Measurements from ENCODE around the gene CHRM2. TPM values are rescaled to one million over a fixed set of nuclear protein-coding genes. Genes with fewer than 3 reads are reported as not detected.

CHRM2 gene
- total and polyA plus RNA-seq, 2 of the 8 experiments (the other 6 are each of a cell fraction or from before 2014, with no cell fraction given): 0.17 to 0.32 TPM

DNA sequence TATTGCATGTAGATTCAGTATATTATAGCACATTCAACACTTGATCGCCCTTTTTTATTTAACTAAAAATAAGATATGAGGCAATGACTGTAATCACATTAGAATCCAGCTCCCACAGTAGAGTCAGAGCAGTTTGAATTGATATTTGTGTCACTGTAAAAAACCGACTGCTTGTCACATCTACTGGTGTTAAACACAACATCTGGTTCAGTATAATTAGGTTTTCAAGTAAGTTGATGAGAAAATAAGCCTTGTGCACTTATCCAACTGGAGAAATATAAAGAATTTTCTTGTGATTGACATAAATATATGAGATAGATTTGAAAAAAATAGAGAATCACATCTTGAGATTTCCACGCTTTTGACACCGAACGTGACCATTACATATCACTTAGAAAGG lies 69.0 kb downstream of the CHRM2 start:
- Histone ChIP-seq H4K91ac (replicated peaks; ENCODE audit: insufficient read length, low read length) (no peak overlapping the region), H3K27me3 (replicated peaks in 1 of 4; ENCODE audit: control insufficient read depth in 3 of 4, extremely low read depth in 1 of 4, insufficient read depth in 3 of 4, low read length in 3 of 4) (no peaks in the 10 kb centered on the region), H3K4me2 (ENCODE audit: insufficient read depth in 1 of 2, low read depth in 2 of 2, low read length in 2 of 2) (no peak overlapping the region), H3K4me3 (ENCODE audit: extremely low read depth in 1 of 4, insufficient read depth in 2 of 4, low read depth in 3 of 4, low read length in 4 of 4) (no peak overlapping the region), H3K79me1 (ENCODE audit: low read depth, low read length) (no peaks in the 10 kb centered on the region), H3K4ac (replicated peaks; ENCODE audit: insufficient read length, low read depth, low read length) (no peak overlapping the region), H4K5ac (ENCODE audit: insufficient read length, low read depth, low read length) (no peak overlapping the region), H2BK5ac (ENCODE audit: low read depth, low read length) (no peak overlapping the region), H3K23ac (ENCODE audit: insufficient read length) (no peak overlapping the region), H3K56ac (replicated peaks; ENCODE audit: insufficient read length, low read depth, low read length) (no peak overlapping the region), H3K23me2 (ENCODE audit: low read depth, low read length) (no peaks in the 10 kb centered on the region), H3K9ac (replicated peaks in 1 of 4; ENCODE audit: extremely low read depth in 1 of 4, low read depth in 3 of 4, low read length in 3 of 4) (no peak overlapping the region), H3K4me1 (replicated peaks in 1 of 4; ENCODE audit: control insufficient read depth in 3 of 4, insufficient read depth in 4 of 4, low read length in 3 of 4) (no peaks in the 10 kb centered on the region; a peak in 1 of 7 replicates), H2AFZ (ENCODE audit: low read length) (no peak overlapping the region), H3K27ac (ENCODE audit: low read depth, low read length) (no peak overlapping the region), H2BK20ac (ENCODE audit: low read length) (no peak overlapping the region), H3K14ac (ENCODE audit: insufficient read length) (no peak overlapping the region), H4K8ac (ENCODE audit: extremely low read depth, insufficient read depth, low read length) (no peak overlapping the region), H3K18ac (ENCODE audit: extremely low read depth, low read length) (no peak overlapping the region), H3K9me3 (ENCODE audit: insufficient read depth in 2 of 2, low read depth in 1 of 2, low read length in 1 of 2) (no peaks in the 10 kb centered on the region), H2BK12ac (ENCODE audit: low read depth, low read length) (no peak overlapping the region), H2AK5ac (ENCODE audit: low read depth, low read length) (no peak overlapping the region), H3K36me3 (ENCODE audit: control insufficient read depth in 2 of 4, insufficient read depth in 4 of 4, low read length in 3 of 4) (no peaks in the 10 kb centered on the region), H4K20me1 (replicated peaks in 1 of 2; ENCODE audit: control insufficient read depth in 1 of 2, insufficient read depth in 2 of 2, low read length in 2 of 2) (no peaks in the 10 kb centered on the region), H3K79me2 (ENCODE audit: control insufficient read depth in 1 of 2, insufficient read depth in 2 of 2, low read length in 2 of 2) (no peaks in the 10 kb centered on the region), H2BK120ac (replicated peaks; ENCODE audit: low read depth, low read length) (no peak overlapping the region), H2BK15ac (ENCODE audit: low read length) (no peak overlapping the region)
- DNase-seq (ENCODE audit: low read depth in 1 of 2, low spot score in 2 of 2): no peak
- 95% methylated on average over 5 of the region's 5 CpGs; no CpG with 5 or more reads in 1 of the 2 experiments for WGBS, 2 experiments (ENCODE audit: extremely low coverage in 1 of 2, insufficient coverage in 1 of 2, insufficient read length in 1 of 2, insufficient replicate concordance in 2 of 2, low coverage in 1 of 2, low lambda C conversion rate in 2 of 2, missing lambda C conversion rate in 1 of 2)
- POLR2A ChIA-PET (ENCODE audit: partially characterized antibody): no interaction called here
- CTCF ChIA-PET (ENCODE audit: partially characterized antibody): no interaction called here
- no peak for FAIRE-seq
- no peak for TF ChIP-seq SP2 (IDR thresholded peaks at IDR 0.05; ENCODE audit: low read length)

All from H1 (cell line).